K562 (cell line): ENCODE measurements around the gene DNAJB14. TPM values are rescaled to one million over a fixed set of nuclear protein-coding genes. Genes with fewer than 3 reads are reported as not detected.

ENCODE experiments used
- ATF3 ChIP-seq, 2 experiments: fragments of 450-650 bp in 1 of 2; sonication (generic) in 1 of 2; formaldehyde crosslinking in 1 of 2; IDR thresholded peaks in 1 of 2; conservative IDR thresholded peaks in 1 of 2; 2 replicates each; pipeline versions ENCODE4 v1.6.1 to v1.8.1; 2016 to 2023; ENCODE audit warnings: mild to moderate bottlenecking in 2 of 2, moderate library complexity in 2 of 2, inconsistent platforms in 1 of 2, missing genetic modification reagents in 1 of 2
- ELF4 ChIP-seq: fragments of 450-650 bp; formaldehyde crosslinking; IDR thresholded peaks from 2 replicates; pipeline ENCODE4 v1.4.0; 2022; ENCODE audit warnings: missing genetic modification characterization
- HES1 ChIP-seq: fragments of 450-650 bp; IDR thresholded peaks from 2 replicates; pipeline ENCODE4 v1.6.1; 2016; ENCODE audit warnings: low read depth, mild to moderate bottlenecking, moderate library complexity
- KLF6 ChIP-seq: fragments of 250-450 bp; sonication (Bioruptor Pico); IDR thresholded peaks from 2 replicates; pipeline ENCODE4 v1.4.0; 2020; ENCODE audit warnings: mild to moderate bottlenecking, moderate library complexity, borderline replicate concordance
- MAFF ChIP-seq: IDR thresholded peaks from 2 replicates; pipeline ENCODE4 v1.6.1; 2012; ENCODE audit warnings: low read length, improper control_type of control experiment
- MAFK ChIP-seq: IDR thresholded peaks from 2 replicates; pipeline ENCODE4 v1.6.1; 2011; ENCODE audit warnings: low read length, improper control_type of control experiment
- MNT ChIP-seq, 2 experiments: fragments of 450-650 bp; conservative IDR thresholded peaks; 2 replicates each; pipeline ENCODE4 v1.6.1; 2017; ENCODE audit warnings: mild to moderate bottlenecking in 2 of 2, moderate library complexity in 2 of 2
- NFE2 ChIP-seq: IDR thresholded peaks from 2 replicates; pipeline ENCODE4 v1.6.1; 2014; ENCODE audit warnings: antibody characterized with exemption, low read depth
- NFE2L1 ChIP-seq: fragments of 450-650 bp; IDR thresholded peaks from 2 replicates; pipeline ENCODE4 v1.6.1; 2016; ENCODE audit warnings: missing genetic modification characterization, low read depth, mild to moderate bottlenecking, missing compliant biosample characterization, moderate library complexity, borderline replicate concordance
- NR2C1 ChIP-seq, 2 experiments: fragments of 450-650 bp; IDR thresholded peaks; 2 replicates each; pipeline ENCODE4 v1.6.1; 2017; ENCODE audit warnings: mild to moderate bottlenecking in 2 of 2, antibody characterized with exemption in 1 of 2, inconsistent platforms in 1 of 2, missing compliant biosample characterization in 1 of 2, missing genetic modification characterization in 1 of 2
- RBM25 ChIP-seq: fragments of 200-400 bp; formaldehyde crosslinking; IDR thresholded peaks from 2 replicates; pipeline ENCODE4 v1.6.1; 2018; ENCODE audit warnings: low read length, low read depth, moderate library complexity; ENCODE audit not compliant: severe bottlenecking
- U2AF2 ChIP-seq: fragments of 200-400 bp; formaldehyde crosslinking; optimal IDR thresholded peaks from 2 replicates; pipeline ENCODE3; 2017; ENCODE audit warnings: low read depth, mild to moderate bottlenecking, low read length
- ZNF133 ChIP-seq: fragments of 250-450 bp; sonication (Bioruptor Pico); IDR thresholded peaks from 2 replicates; pipeline ENCODE4 v1.4.0; 2020; ENCODE audit warnings: mild to moderate bottlenecking
- ZNF699 ChIP-seq: fragments of 250-450 bp; sonication (Bioruptor Pico); IDR thresholded peaks from 2 replicates; pipeline ENCODE4 v1.8.0; 2021; ENCODE audit warnings: mild to moderate bottlenecking, moderate library complexity; ENCODE audit not compliant: insufficient replicate concordance
- ZNF77 ChIP-seq: fragments of 250-450 bp; sonication (Bioruptor Pico); IDR thresholded peaks from 2 replicates; pipeline ENCODE4 v1.5.0; 2020
- polyA plus RNA-seq, 8 experiments: library from polyadenylated mRNA; depleted of rRNA in 4 of 8; stranded (reverse) in 5 of 8; unstranded in 3 of 8; fragments of >200 nt; fragmentation: Nextera tagmentation in 2 of 8; fragmentation: Illumina TruSeq in 1 of 8; extraction: Ambion mirVana in 2 of 8; extraction: Trizol in 1 of 8; gene quantifications; 2 replicates each; pipeline versions ENCODE4 v1.2.1 to v1.2.3, GENCODE V29; 2011 to 2014; ENCODE audit warnings: inconsistent platforms in 1 of 8, missing spikeins in 1 of 8
- total RNA-seq, 7 experiments: library from RNA; depleted of rRNA in 6 of 7; stranded (reverse); fragments of >200 nt in 6 of 7; fragmentation: Illumina TruSeq in 2 of 7; extraction: Trizol in 2 of 7; gene quantifications; 2 replicates each; pipeline versions ENCODE4 v1.2.1 to v1.2.3, GENCODE V29; 2011 to 2021; ENCODE audit warnings: low replicate concordance in 1 of 7
- TF ChIP-seq, protein P1 (sequence below), 2 experiments: IDR thresholded peaks in 1 of 2; conservative IDR thresholded peaks in 1 of 2; 2 replicates each; pipeline ENCODE4 v1.6.1; 2016; ENCODE audit warnings: low read depth in 2 of 2, mild to moderate bottlenecking in 1 of 2, missing compliant biosample characterization in 1 of 2, missing genetic modification characterization in 1 of 2, moderate library complexity in 1 of 2

Gene DNAJB14
- total and polyA plus RNA-seq, 9 of the 15 experiments (the other 6 are each of a cell fraction or from before 2014, with no cell fraction given): 5.5 to 28.0 (median 12.7) TPM

GRCh38 chr4:99960648-99961047 lies 14.2 kb upstream of the DNAJB14 start (continued):
- TF ChIP-seq NR2C1 (IDR thresholded peaks at IDR 0.05) (no peak), NR2C1 (tag; IDR thresholded peaks at IDR 0.05) (no peak), ZNF699 (no peak), MAFF (peak; percentile 48; the same call in 1 of the 2 replicates), ZNF77 (no peak), ZNF133 (no peak), RBM25 (no peak), NFE2L1 (tag) (peak; percentile 28; the same call in 1 of the 2 replicates), MAFK (peak; percentile 5; the same call in 1 of the 2 replicates), KLF6 (CRISPR knock-in tag) (no peak), NFE2 (peak; percentile 63; the same call in 1 of the 2 replicates), ELF4 (no peak), MNT (conservative IDR thresholded peaks at IDR 0.05) (no peak), ATF3 (IDR thresholded peaks at IDR 0.05) (no peak), ATF3 (CRISPR knock-in tag; conservative IDR thresholded peaks at IDR 0.05) (no peak), U2AF2 (no peak), HES1 (no peak)
- TF ChIP-seq, protein P1, sequence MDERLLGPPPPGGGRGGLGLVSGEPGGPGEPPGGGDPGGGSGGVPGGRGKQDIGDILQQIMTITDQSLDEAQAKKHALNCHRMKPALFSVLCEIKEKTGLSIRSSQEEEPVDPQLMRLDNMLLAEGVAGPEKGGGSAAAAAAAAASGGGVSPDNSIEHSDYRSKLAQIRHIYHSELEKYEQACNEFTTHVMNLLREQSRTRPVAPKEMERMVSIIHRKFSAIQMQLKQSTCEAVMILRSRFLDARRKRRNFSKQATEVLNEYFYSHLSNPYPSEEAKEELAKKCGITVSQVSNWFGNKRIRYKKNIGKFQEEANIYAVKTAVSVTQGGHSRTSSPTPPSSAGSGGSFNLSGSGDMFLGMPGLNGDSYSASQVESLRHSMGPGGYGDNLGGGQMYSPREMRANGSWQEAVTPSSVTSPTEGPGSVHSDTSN (CRISPR knock-in tag; IDR thresholded peaks at IDR 0.05; ENCODE audit: low read depth): no peak
- TF ChIP-seq, protein P1 (tag; conservative IDR thresholded peaks at IDR 0.05; ENCODE audit: low read depth): no peak
